ENCODE measurements around the gene FGF16. TPM values are rescaled to one million over a fixed set of nuclear protein-coding genes. Genes with fewer than 3 reads are reported as not detected.

FGF16 gene
- total and polyA plus RNA-seq, 2 of the 8 experiments (the other 6 are each of a cell fraction or from before 2014, with no cell fraction given): 0.50 to 1.4 TPM

GRCh38 chrX:77444545-77444944 lies 2.6 kb upstream of the FGF16 start (continued):
- TF ChIP-seq NANOG (IDR thresholded peaks at IDR 0.05; ENCODE audit: insufficient read depth, low read depth, low read length, poor library complexity, severe bottlenecking) (no peak), EZH2 (IDR thresholded peaks at IDR 0.05; ENCODE audit: low read depth, low read length, severe bottlenecking) (no peak), SP2 (IDR thresholded peaks at IDR 0.05; ENCODE audit: low read length) (no peak)
